Activated CD4-positive, alpha-beta T cell treated with anti-CD3 and anti-CD28 coated beads, Interleukin-2, Interleukin-6, amounts not matched to agents 100 ng/mL and 50 ng/mL, durations not matched to agents 16 hours and 8 hours (primary cell): ENCODE results near the gene TAGLN.

Experiments
- DNase-seq: peaks from one replicate; pipeline ENCODE4 v3.0.0-alpha.2; 2020

TAGLN gene

DNA sequence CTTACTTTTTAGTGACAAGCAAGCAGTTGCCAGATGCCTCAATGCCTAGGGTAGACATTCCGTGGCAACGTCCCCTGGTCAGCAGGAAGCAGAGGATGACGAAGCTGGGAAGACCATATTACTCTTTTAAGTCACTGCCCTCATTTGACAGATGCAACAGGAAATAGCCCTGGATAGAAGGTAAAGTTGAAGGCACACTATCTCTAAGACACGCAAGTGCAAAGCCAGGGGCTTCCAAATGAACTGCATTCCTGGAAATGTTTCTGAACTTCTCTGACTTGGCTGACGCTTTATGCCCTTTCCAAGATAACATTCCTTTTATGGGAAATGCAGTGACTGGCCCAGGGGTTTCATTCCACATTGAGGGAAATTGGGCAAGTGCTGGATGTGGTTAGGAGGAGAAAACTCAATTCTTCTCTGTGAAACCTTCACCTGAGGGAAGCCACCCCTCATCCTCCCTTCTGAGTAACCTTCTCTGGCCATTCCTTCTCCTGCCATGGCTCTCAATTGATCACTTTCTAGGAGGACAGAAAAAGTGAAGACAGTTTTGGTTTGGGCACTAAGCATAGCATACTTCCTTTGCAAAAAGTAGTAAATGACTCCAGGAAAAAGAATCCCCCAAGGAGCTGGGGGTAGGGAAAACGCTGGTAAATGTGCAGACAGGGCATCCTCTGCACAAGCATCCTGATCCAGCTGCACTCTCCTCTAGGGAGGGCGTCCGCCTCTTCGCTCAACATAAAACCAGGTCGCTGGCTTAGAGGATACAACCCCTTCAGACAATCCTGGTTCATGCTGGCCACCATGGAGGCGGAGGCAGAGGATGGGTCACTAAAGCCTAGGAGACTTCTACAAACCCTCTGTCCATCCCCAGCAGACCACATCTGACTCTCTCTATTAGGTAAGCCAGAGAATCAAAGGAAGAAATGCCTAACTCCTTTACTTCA is 18.2 kb downstream of the TAGLN start:
- DNase-seq, result no peak

DNA sequence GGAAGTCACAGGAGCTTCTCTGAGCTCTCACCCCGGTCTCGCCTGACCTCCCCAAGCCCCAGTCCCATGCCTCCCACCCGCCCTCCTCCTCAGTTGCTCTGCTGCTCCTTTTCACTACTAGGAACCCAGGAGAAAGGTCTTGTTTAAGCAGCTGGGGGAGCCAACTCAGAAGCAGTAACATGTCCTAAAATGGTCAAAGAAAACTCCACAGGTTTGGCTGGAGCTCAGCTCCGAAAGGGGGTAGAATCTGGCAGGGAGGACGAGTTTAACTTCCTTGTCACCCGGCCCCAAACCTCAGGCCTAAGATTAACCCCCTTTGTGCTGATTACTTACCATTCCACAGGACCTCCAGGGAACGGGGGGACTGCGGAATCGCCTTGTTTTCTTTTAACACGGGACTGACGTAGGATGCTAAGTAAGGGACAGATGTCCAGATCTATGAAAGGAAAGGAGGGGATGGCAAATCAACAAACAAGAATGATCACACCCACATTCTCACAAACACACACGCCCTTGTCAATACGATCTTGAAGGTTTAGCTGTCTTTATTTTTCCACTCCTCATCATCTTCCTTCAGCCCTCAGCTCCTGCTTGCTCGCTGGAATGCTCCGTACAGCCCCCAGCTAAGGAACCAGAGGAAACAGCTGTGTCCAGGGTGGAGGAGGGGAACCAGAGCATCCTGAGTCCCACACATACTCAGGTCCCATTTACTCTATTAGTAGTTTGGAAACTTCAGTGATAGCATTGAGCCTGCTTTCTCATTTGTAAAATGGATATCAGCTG is 19.2 kb downstream of the TAGLN start:
- DNase-seq, result no peak

DNA sequence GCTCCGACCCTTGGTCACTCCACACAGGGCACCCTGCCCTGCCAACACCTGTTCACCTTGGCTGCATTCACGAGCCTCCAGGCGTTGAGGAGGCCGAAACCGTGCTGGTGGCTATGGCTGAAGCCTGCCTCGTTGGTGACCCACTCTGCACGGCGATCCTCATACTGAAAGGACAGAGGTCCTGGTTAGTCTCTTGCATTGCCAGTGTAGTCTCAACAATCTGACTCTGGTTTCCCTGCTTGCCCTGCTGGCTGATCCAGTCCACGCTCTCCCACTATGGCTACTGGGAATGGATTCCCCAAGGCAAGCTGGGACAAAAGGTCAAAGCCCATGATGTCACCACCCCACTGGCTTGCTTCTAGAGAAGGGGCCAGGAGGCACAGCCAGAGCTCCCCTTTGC is 19.8 kb downstream of the TAGLN start:
- no peak for DNase-seq

DNA sequence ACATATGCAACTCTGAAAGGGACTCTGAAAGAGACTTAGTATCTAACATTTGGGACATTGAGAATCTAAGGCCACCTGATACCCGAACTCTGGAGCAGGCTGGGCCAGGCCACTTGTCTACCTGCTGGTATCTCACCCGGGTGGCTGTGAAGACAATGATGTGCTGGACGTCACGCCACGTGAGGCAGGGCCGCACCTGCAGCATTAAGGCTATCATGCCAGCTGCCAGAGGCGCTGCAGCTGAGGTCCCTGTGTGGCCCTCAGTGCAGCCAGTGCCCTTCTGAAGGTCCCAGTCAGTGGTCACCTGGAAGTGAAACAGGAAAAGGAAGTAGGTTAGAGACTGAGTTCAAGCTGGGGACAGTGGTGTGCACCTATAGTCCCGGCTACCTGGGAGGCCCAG is 20.3 kb downstream of the TAGLN start:
- DNase-seq, result no peak

DNA sequence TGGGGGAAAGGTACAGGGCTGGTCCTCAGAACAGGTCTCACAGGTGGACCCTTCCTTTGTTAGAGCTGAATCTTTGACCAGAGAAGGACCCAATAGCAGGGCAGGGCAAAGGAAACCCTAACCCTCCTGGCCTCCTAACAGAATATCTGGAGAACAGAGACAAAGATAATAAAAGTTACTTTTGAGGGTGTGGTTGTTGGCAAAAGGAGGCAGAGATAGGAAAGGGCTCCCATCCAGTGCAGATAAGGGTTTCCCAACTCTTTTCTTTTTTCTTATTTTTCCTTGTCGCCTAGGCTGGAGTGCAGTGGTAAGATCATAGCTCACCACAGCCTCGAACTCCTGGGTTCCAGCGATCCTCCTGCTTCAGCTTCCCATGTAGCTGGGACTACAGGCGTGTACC is 20.8 kb downstream of the TAGLN start:
- DNase-seq, result no peak

DNA sequence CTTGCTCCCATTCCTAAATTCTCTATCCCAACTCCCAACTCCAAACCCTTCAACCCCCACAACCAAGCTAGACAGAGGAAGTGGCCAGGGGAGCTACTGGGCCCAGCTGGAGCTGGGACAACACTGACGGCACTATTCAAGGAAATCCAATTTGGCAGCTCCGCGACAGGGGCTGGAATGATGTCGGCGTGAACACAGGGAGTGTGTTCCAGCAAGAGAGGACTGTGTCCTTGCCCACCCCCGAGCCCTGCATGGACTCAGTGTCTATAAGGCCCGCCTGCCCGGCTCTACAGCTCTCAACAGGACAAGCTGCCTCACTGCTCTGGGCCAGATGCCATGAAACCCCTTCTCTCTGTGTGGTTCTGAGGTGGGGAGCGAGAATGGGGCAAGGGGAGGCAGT is 21.4 kb downstream of the TAGLN start:
- no peak for DNase-seq

DNA sequence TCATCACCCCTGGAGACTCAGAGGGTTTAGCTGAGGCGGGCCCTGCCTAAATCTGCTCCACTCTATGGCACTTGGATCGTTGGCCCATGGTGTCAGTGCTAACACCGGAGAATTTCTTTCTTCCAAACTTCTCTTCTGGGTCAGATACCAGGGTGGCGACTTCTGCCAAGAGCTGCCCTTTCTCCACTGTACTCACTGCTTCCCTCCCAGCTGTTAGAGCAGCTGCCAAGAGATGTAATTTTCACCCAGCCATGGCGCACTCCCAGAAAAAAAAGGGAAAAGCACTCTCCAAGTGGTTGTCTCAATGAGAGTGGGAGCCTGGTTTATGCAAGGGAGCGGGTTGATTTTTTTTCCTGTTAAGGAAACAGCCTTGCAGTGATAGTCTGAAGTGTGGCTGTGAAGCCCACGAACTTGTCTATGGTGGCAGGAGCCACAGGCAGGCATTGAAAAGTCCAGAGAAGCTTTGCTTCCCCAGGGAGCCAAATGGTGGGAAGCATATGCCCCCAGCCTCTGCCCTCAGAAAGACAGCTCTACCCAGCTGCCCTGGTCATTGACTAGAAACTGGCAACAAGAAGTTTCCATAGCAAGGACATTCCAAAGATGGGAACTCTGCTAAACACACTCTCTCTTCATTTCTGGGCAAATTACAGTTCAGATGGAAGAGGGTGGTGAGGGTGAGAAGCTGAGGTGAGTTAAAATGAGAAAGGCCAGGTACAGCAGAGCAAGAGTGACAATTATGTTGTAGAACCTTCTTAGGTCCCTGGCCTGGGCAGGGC is 22.0 kb downstream of the TAGLN start:
- no peak for DNase-seq

DNA sequence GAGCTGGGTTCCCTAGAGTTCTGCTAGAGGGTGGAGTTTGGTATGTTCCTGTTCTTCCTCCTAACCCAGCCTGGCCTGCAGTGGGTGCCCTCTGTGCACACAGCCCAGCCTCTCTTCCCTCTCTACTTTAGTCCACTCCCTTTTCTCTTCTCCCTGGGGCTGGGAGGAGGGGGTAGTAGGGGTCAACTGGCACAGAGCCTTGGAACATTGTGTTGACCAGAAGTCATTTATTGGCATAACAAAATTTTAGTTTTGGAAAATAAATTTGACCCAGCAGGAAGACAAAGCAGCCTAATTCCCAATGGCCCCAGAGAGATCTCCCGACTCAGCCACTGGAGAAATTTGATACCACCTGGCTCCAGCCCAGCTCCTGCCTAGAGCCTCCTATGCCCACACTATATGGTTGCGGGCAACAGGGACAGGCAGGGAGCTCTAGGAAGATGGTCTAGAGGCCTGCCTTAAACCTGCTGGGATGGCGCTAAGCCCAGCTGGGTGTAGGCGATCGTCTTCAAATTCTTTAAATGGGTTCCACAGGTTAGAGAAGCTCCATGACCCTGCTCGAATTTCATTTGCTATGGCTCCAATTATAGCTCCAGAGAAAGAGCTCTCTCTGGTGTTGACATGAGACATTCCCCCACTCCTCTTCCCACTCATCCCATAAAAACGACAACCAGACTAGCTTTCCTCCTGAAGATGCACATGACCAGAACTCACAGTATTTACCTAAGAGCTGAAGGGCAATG is 22.8 kb downstream of the TAGLN start:
- DNase-seq, result no peak

DNA sequence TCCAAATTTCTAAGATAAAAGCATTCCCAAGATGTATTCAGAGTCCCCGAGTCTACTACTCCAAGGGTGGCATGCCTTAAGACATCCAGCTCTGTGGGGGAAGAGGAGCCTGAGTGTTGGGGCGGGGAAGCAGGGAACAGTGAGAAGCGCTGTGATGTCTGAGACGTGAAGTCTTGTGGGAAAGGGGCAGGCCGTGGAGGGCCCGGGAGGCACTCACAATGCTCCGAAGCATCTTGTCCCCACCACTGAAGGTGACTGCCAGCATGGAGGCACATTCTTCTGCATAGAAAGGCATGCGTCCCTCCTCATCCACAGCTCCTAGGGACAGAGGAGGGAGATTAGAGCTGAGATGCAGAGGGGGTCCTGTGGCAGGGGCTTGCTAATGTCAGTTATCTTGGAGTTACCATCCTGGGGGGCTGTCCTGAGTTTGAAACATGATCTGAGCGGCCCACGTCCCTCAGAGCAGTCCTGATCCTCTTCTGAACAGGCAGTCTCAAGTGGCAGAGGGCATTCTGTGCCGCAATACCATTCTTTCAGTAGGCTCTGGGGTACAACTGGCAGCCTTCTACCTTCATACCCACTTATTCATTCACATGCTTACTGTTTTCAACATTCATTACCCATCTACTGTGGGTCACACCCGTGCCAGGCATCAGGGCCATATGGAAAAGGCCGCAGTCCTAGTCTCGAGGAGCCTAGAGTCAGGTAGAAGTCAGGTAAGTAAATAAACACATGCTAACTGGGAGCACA is 24.0 kb downstream of the TAGLN start:
- no peak for DNase-seq

DNA sequence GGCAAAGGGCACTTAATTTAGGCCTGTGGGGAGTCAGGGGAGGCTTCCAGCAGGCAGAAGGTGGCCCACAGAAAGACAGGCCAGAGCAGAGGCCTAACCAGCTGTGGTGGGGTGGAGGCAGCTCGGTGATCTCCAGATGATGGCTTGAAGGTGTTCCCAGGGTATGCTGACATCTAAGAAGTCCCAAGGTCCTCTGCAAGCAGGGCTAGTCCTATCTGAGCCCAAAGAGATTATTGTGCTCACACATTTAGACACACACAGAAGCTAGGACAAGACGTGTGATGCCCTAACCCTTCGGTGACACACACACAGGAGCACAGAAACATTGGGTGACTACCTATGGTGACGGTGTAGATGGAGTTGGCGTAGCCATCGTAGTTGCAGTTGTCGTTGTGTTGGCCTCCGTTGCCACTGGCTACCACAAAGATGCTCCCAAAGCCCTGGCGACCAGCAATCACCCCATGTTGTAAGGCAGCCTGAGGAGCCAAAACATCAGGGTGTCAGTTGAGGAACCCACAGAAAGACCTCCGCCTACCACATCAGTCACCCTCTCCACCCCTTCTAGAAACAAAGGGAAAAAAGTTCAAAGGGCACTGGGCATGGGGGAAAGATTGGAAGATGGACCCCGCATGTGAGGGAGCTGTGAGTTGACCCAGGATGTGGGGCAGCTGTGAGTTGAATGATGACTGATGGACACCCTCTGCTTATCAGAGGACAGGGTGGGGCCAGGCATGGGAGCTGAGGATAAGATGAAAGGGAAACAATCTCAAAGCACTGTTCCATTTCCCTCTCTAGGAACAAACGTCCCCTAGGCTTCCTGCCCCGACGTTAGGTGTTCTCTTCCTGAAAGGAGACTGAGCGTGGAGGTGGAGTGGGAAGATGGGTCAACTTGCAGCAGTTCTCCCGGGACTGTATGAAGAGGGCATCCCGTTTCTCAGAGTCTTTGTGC is 24.8 kb downstream of the TAGLN start:
- DNase-seq, result no peak

DNA sequence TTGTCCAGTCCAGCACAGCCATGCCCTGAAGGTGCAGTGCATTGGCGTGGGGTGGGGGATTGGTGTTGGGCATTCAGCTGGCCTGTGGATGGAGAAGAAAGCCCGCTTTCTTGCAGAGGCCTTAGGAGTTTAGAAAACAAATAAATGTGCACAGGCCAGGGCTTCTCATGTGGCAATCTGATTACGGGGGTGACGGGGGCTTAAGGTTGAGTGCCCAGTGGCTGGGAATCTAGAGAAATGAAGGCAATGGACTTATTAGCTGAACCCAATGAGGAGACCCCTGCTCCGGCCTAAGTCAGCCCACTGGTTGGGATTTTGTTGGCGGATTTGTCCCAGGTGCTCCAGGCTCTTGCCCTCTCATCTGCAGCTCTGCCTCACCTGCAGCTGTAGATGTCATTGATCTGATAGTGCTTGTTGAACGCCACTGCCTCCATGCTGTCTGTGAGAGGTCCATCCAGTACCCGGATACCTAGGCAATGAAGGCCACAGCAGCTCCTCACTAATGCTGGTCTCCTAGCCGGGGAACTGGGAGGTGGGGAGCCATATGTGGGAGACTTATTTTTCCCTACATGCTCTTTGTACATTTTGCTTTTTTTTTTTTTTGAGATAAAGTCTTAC is 26.5 kb downstream of the TAGLN start:
- no peak for DNase-seq

DNA sequence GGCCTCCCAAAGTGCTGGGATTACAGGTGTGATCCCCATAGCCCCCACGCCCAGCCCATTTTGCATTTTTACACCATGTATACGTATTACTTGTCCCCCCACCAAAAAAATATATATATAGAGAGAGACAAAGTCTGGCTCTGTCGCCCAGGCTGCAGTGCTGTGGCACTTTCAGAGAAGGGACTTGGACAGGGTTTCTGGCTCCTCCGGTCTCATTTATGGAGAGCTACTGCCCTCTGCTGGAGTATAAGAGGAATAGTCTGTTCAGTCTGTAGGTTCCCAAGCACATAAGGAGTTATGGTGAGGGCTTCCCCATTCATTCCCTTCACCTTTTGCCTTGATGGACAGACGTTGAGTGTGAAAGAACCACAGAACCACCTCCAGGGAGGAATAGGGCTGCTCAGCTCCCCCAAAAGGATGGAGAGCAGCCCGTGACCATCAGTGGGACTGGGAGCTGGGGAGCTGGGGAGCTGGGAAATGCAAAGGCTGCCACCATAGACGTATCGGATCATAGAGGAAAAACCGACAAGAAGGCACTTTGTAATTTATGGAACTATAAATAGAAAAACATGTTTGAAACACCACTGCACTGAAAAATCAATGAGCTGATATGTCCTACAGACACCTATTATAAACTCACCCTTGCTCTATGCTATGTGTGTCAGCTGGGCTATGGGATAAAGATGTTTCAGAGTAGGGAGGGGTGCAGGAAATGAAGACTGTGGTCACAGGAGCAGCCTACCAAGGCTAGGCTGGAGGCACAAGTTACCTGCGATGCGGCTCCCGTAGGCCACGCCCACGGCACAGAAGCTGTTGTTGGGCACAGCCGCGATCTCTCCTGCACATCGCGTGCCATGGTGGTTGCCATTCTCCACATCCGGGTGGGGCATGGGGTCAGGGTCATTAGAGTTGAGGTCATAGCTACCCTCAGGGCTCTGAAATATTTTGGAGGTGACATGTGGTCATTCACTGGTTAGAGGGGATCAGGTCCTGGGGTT is 27.5 kb downstream of the TAGLN start:
- peak; percentile 75 for DNase-seq

DNA sequence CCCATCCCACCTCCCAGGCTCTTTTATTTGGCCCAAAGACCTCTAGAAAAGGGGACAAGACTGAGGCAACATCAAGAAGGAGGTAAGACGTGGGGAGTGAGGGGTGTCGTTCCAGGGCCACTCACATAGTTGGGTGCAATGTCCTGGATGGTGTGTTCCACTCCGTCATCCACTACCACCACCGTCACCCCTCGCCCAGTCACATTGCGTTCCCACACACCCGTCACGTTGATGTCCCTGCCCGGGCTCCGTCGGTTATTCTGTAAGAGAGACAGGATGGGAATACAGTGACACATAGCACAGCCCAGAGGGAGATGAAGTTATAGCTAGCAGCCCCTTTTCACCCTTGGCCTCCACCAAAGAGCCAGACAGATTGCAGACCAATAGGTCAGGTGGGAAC is 28.9 kb downstream of the TAGLN start:
- DNase-seq, result no peak

DNA sequence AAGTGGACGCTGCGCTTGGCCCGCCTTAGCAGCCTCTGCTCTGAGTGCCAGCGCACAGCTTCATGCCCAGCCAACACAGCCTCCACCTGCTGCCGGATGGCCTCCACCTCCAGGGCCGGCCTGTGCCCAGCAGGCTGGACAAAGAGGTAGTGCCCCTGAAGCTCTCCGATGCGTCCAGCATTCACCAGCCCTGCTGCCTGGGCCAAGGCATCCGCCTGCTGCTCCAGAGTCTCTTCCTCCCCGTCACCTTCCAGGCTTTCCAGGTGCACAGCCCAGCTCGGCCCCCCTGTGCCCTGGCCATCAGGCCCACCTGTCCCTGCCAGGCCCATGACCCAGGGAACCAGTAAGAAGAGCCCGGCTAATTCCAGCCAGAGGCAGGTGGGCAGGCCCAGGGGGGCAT is 30.2 kb downstream of the TAGLN start:
- DNase-seq, result no peak

DNA sequence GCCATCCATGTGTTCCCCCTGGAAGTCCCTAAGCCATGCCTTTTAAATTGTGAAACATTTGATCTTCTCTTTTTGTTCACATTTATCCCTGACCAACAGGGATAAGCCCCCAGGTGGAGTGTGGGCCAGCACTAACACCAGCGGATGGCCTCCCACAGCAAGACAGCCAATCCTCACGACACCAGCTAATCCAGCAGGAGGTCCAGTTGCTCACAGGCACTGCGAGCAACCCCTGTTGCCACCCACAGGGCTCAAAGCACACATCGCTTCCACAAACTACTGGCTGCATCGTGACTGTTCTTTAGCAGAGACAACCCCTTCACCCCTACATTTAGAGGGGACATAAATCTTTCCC is 30.7 kb downstream of the TAGLN start:
- DNase-seq, result no peak

DNA sequence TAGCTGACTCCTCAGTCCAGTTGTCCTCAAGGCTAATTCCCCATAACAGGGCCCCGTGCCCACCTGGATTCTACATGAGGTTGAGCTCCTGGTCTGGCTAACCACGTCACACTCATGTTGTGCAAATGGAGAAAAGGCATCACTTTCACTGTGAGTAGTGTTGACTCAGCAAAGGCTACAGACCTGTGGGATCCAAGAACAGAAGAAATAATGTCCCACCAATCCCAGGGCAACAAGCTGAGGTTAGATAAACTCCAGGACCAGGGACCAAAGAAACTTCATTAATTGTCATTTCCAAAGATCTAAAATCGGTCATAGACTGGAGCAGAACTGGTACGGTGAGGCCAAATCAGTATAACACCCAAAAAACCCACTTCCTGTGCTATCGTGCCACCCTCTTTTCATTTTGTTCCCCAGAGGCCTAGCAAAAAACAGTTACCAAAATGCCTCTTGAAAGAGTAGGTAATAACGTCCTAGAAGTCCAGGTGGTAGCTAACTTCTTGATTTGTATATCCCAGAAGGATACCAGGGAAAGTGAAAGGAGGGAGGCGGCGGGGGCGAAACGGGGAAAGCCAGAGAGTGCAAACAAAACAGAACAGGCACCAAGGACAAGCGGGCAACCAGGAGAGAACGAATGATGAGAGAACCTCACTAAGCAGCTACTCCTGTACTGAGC is 31.3 kb downstream of the TAGLN start:
- peak; percentile 86 for DNase-seq

DNA sequence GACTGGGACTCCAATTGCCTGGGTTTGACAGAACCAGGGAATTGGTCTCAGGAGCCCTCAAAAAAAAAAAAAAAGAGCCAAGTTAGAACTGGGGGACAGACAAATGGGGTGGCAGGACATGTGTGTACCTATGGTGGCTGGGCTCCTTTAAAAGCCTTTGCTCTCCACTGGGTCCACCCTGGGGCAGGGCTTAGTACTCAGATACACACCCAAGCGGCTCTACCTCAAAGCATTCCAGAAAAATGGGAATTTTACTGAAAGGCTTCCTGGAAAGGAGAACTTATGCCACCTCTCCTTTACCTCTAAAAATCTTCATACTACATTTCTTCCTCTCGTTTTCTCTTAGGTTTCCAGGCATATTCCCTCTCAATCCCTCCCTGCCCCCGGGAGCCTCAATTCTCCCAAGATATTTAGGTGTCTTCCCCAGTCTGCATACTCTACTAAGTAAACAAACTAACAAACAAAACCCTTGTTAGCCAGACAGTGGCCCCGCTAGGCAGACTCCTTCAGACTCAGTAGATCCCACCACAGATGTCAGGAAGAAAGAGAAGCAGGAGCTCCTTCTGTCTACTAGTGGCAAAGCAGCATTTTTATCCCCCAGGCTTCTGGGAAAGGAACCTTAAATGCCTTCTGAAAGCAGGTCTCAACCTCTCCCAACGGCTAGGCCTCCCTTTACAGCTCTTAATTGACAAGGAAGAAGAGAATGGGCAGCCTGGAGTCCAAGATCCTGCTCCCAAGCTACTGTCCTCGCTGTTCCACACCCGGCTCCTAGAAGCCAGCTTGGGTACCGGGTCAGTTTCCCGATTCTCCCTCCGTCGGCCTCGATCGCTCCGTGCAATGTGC is 32.0 kb downstream of the TAGLN start:
- DNase-seq, result peak; percentile 9

DNA sequence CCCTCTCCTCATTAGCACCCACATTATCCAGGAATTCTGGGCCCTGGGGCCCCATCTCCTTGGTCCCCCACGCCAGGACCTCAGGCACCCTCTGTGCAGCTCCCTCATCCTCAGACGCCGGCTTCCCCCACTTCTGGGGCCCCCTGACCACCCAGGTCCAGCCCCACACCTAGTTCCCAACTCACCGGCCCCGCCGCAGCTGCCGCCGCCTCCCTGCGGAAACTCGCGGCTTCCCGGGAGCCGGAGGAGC is 32.6 kb downstream of the TAGLN start, which contains the start of gene PCSK7:
Gene PCSK7, minus strand, starts transcription at position 232 of the 250 bp plus-strand sequence. CDS start 2,229 bp downstream, outside the sequence.
- no peak for DNase-seq
